Stimulated activated CD4-positive, alpha-beta T cell treated with anti-CD3 and anti-CD28 coated beads, Interleukin-4, amount 100 ng/mL, for 4 hours (primary cell): ENCODE results near the gene TTC1.
"Not testable (repeated sequence)": the region's sequence is repeated elsewhere in the genome, so short reads cannot be mapped to it uniquely, and the experiment has no call there.

Experiments used
- DNase-seq, 2 experiments: peaks; one replicate each; pipeline ENCODE4 v3.0.0-alpha.2; 2020

TTC1 gene

GRCh38 chr5:160007514-160007913 is 1.4 kb upstream of the TTC1 start:
- no peak for DNase-seq

GRCh38 chr5:160008529-160008876 is 436 bp upstream of the TTC1 start:
- not testable (repeated sequence) for DNase-seq

- DNase-seq, result no peak
These were observed 651 bp downstream of the TTC1 start for GRCh38 chr5:160009591-160009989.

GRCh38 chr5:160011471-160011870 is 2.5 kb downstream of the TTC1 start:
- DNase-seq, result no peak

GRCh38 chr5:160014197-160014596 is 5.3 kb downstream of the TTC1 start:
- DNase-seq, result not testable (repeated sequence)

- no peak for DNase-seq
These were observed 10.1 kb downstream of the TTC1 start for GRCh38 chr5:160018945-160019625.

GRCh38 chr5:160020266-160020770 is 11.4 kb downstream of the TTC1 start:
- no peak for DNase-seq

- no peak for DNase-seq
These were observed 12.0 kb downstream of the TTC1 start for GRCh38 chr5:160020964-160021363.

GRCh38 chr5:160021831-160022446 is 13.0 kb downstream of the TTC1 start:
- DNase-seq, result peak; percentile 5 to 27

- DNase-seq, result no peak
These were observed 14.3 kb downstream of the TTC1 start for GRCh38 chr5:160023007-160023907.

- no peak for DNase-seq
These were observed 15.1 kb downstream of the TTC1 start for GRCh38 chr5:160023908-160024630.

- DNase-seq, result no peak
These were observed 20.1 kb downstream of the TTC1 start for GRCh38 chr5:160029004-160029403.

GRCh38 chr5:160029540-160030139 is 20.7 kb downstream of the TTC1 start:
- no peak for DNase-seq

- no peak for DNase-seq
These were observed 21.9 kb downstream of the TTC1 start for GRCh38 chr5:160030631-160031377.

GRCh38 chr5:160033546-160034252 is 24.8 kb downstream of the TTC1 start:
- DNase-seq, result no peak

- DNase-seq, result no peak
These were observed 27.3 kb downstream of the TTC1 start for GRCh38 chr5:160036243-160036642.

GRCh38 chr5:160036884-160037283 is 27.9 kb downstream of the TTC1 start:
- DNase-seq, result no peak

- no peak for DNase-seq
These were observed 31.0 kb downstream of the TTC1 start for GRCh38 chr5:160039810-160040470.

- DNase-seq, result no peak
These were observed 31.5 kb downstream of the TTC1 start for GRCh38 chr5:160040471-160040835.

GRCh38 chr5:160042671-160043070 is 33.7 kb downstream of the TTC1 start:
- DNase-seq, result no peak

GRCh38 chr5:160044391-160044804 is 35.5 kb downstream of the TTC1 start:
- DNase-seq, result no peak
